Globus pallidus (tissue), 1 donor: Measurements from ENCODE around the gene MYCL.
"Not testable (repeated sequence)": the region's sequence is repeated elsewhere in the genome, so short reads cannot be mapped to it uniquely, and the experiment has no call there.

Source experiments
- DNase-seq: peaks from one replicate; pipeline ENCODE4 v3.0.0-alpha.2; 2015; ENCODE audit warnings: low spot score

MYCL gene

DNA sequence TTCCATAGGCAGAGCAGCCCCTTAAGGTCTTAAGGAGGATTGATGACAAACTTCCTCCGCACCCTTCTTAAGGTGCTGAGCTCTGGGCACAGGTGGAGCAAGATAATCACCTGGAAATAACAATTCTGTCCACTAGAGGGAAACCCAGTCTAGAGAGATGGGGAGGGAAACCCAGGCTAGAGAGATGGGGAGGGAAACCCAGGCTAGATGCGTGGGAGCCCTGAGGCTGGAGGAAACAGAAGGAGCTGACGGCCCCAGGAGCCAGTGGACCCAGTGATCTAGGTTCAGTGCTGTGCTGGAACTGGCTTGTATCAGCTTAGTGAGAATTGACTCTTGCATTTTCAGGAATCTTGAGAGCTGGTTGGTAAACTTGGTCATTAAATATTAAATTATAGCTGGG is 17.8 kb upstream of the MYCL start:
- DNase-seq: peak; percentile 42

DNA sequence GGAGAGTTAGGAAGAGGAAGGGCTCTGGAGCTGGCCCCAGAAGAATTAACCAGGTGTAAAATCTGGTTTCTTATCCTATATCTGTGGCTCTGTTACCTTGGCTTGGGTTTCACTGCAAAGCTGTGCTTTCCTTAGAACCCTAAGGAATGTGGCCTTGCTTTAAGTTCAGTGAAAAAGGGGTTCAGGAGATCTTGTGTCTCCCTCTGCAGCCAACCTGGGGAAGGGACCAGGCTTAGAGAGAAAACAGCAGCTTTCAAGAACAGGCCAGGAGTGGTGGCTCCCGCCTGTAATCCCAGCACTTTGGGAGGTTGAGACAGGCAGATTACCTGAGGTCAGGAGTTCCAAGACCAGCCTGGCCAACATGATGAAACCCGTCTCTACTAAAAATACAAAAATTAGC is 16.1 kb upstream of the MYCL start:
- no peak for DNase-seq

DNA sequence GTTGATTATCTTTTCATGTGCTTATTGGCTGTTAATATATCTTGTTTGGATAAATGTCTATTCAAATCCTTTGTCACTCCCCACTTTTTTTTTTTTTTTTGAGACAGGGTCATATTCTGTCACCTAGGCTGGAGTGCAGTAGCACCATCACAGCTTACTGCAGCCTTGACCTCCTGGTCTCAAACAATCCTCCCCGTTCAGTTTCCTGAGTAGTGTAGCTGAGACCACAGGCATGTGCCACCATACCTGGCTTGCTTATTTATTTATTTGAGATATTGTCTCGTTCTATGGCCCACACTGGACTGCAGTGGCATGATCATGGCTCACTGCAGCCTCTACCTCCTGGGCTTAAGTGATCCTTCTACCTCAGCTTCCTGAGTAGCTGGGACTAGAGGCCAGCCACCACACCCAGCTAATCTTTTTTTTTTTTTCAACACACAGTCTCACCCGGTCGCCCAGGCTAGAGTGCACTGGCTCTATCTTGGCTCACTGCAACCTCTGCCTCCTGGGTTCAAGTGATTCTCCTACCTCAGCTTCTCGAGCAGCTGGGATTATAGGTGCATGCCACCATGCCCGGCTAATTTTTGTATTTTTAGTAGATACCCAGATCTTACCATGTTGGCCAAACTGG is 13.9 kb upstream of the MYCL start:
- DNase-seq: no peak

DNA sequence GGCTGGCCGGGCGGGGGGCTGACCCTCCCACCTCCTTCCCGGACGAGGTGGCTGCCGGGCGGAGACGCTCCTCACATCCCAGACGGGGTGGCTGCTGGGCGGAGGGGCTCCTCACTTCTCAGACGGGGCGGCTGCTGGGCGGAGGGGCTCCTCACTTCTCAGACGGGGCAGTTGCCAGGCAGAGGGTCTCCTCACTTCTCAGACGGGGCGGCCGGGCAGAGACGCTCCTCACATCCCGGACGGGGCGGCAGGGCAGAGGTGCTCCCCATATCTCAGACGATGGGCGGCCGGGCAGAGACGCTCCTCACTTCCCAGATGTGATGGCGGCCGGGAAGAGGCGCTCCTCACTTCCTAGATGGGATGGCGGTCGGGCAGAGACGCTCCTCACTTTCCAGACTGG is 11.4 kb upstream of the MYCL start:
- DNase-seq: not testable (repeated sequence)

DNA sequence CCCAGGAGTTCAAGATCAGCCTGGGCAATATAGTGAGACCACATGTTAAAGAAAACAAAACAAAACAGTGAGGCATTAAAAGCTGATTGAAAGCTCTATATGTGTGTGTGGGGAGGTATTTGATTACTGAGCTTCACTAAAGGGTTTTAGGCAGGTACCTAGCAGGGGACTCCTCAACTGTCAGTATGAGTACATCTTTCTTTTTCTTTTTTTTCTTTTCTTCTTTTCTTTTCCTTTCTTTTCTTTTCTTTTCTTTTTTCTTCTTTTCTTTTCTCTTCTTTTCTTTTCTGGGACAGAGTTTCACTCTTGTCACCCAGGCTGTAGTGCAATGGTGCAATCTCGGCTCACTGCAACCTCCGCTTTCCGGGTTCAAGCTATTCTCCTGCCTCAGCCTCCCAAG is 8.5 kb upstream of the MYCL start:
- no peak for DNase-seq

DNA sequence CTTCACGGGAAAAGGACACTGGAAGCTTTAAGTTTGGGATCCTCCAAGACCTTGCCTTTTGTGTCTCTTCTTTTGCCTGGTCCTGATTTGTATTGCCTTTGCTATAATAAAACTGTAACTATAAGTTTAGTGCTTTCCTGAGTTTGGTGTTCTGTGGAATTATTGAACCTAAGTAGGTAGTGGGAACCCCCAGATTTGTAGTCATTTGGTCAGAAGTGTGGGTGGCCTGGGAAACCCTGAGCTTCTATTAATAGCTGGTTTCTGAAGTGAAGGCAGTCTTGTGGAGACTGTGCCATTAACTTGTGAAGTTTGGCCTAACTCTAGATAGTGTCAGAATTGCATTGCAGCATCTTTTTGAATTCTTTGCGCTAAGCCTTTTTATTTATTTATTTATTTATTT is 6.8 kb upstream of the MYCL start:
- DNase-seq: no peak

DNA sequence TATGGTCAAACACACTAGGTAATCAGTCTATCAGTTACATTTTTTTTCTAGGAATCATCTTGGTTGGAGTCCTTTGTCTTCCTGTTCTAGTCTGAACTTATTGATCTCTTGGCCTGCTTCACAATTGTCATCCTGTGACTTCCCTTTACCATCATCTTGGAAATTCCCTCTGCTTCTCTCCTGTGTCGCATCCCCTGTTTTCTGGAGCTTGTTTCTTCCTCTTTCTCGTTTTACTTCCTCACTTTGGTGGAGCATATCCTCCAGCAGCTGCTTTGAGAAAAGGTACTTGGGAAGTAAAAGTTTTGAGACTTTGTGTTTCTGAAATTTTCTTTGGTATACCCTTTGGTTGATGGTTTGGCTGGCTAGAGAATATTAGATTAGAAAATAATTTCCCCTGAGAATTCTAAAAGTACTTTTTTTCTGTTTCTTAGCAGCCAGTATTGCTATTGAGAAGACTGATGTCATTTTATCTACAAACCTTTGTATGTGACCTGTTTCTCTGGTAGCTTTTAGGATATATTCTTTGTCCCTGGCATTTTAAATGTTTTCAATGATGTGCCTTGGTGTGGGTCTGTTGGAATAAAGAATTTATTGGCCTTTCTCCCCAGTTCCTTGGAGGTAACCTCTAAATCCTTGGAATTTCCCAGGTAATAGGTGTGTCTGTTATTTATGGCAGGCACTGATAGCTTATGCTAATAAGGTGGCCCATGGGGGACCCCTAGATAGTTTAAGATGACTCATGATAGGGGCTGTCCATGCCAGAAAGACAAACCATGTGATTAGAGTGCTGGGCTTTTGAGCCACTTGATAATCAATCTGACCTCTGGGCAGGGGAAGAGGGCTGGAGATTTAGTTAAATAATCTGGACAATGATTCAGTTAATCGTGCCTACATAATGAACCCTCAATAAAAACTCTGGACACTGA is 6.1 kb upstream of the MYCL start:
- peak; percentile 28 for DNase-seq

DNA sequence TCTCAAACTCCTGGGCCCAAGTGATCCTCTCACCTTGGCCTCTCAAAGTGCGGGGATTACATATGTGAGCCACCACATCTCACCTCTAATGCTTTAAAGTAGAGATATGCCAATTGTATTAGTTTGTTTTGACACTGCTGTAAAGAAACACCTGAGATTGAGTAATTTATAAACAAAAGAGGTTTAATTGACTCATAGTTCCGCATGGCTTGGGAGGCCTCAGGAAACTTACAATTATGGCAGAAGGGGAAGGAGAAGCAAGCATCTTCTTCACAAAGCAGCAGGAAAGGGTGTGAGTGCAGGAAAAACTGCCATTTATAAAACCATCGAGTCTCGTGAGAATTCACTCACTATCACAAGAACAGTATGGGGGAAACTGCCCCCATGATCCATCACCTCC is 3.5 kb upstream of the MYCL start:
- no peak for DNase-seq

DNA sequence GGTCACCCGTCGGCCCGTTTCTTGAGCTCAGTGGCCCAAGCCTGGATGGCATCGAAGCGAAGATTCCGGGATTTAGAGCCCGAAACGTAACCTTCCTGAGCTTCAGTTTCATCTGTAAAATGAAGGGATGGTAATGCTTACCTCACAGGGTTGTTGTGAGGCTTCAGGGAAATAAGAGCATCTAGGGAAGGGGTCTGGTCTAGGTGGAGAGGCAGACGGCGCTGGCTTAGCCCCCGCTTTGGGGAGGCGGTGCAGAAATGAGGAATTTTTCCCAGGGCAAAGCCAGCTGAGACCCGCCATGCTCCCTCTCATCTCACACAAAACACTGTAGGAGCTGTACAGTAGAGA is 717 bp upstream of the MYCL start:
- no peak for DNase-seq

DNA sequence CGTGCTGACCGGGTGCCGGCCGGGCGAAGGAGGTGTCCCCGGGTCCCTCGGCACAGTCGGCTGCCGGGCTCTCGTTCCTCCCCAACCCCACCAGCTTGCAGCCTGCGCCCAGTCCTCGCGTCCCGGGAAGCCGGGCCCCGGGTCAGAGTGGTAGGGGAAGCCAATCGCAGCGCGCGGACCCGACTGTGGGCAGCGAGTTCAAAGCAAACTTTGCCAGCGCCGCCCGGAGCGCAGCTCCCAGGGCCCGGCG is 328 bp downstream of the MYCL start:
- DNase-seq: no peak

DNA sequence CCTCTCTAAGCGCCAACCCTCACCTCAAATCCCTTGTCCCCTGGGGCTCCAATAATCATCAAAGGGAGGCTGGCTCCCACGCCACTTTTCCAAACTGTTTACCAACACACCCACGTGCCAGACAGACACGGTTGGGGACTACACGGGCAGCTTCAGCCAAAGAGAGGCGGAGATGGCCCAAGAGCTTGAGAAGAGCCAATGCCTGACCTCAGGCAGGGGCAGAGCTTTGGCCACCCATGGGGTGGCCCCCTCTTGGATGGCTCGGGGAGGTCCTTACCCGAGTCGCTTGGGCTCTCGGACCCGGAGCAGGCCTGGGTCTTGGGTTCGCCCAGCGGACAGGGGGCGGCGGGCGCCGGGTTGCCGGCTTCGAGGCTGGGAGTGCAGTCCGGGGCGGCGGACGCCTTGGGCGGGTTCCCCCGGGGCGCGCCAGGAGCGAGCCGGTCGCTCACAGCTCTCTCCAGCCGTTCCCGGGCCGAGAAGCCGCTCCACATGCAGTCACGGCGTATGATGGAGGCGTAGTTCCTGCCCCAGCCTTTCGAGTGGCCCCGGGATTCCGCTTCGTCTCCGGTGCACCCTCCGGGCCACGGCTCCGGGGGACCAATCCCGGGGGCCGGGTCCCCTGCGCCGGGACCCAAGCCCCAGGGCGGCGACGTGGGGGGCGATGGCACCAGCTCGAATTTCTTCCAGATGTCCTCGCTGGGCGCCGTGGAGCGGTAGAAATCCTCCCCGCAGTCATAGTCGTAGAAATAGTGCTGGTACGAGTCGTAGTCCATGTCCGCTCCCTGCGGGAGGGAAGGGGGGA is 854 bp downstream of the MYCL start:
- DNase-seq: no peak

DNA sequence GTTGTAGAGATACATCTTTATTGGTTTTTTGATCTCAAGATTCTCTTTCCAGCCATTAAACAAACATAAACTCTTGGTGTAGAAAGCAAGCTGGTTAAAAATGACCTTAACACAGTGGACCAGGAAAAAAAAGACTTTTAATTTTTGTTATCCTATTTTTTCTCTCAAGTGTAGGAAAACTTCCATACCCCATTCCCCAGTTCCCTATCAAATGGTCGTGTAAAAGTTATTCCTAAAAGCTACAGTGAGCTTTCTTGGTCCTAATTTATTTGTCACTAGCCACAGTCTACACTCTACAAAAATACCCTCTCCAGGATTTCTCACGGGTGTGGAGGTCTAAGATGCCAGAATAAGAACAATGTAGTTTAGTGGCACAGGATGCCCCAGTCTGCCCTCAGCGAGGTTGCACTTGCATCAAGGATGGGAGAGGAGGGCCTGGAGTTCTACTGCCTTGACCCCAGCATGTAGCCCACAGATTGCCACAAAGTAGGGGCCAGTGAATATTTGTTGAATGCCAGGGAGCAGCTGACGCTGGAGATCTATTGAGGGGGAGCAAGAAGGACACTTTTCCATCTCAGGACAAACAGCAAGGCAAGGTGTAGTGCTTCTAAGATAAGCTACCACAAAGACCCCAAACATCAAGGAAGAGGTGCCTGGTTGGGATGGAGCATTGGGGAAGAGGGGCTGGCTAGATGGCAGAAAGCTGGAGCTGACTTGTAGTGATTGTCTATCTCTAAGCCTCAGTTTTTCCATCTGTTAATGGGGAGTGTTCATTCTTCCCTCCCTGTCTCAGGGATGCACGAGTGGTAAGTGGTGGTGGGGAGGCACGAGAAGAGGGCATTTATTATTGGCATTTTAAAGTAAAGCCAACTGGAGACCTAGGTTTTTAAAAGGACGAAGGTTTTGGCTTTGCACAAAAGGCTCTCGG is 1.8 kb downstream of the MYCL start:
- DNase-seq: no peak

DNA sequence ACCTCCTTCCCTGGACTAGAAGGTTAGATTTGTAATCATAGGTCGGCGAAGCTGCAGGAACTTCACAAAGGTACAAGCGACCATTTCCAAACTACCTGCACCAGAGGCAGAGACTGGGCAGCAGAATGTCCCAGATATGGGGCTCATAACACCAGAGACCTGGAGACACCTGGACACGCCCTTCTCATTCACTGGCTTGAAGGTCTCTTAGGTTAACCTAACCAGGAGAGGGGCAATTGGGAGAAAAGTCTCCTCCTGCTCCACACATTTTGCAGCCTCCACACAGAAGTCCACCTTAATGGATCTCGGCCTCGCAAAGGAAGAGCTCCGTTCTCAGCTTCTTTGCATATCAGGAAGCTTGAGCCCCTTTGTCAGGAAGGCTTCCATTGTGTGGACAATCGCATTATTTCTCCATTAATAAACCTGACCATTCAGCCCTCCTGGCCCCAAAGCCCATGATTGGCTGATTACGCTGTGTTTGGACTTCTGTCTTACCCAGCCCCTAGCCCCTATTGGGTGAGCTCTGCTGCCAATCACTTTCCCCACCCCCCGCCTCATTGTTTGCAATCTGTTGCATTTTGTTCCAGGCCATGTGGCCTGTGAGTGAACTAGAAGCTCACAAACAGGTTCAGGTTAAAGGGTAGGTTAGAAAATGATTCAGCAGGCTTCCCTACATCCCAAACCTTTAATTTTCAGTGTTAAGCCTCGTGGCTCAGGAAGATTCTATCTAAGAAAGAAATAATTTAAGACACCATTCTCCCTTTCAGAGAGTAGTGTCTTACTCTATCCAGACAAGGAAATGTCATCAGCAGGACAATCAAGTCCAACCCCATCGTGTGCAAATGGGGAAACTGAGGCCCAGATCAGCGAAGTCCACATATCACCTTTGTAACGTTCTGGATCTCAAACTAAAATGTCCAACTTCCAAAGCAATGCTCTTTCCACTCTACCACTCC is 2.8 kb downstream of the MYCL start:
- peak; percentile 80 for DNase-seq

DNA sequence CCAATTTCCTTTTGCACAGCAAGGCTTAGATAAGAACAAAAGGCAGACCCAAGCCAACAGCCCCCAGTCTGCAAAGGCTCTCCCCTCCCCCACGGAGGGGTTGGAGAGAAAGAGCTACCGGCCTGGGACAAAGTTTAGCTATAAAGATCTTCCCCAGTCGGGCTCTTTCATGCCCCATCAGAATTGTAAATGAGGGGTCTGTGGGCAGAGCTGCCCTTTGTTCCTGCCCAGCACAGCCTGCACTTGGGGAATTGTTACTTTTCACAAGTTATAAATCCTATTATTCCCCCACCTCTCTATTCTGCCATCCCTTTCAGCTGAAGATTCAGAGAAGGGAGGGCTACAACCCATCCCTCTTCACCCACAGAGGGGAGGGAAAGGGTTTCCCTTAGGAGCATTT is 3.5 kb downstream of the MYCL start:
- DNase-seq: no peak

DNA sequence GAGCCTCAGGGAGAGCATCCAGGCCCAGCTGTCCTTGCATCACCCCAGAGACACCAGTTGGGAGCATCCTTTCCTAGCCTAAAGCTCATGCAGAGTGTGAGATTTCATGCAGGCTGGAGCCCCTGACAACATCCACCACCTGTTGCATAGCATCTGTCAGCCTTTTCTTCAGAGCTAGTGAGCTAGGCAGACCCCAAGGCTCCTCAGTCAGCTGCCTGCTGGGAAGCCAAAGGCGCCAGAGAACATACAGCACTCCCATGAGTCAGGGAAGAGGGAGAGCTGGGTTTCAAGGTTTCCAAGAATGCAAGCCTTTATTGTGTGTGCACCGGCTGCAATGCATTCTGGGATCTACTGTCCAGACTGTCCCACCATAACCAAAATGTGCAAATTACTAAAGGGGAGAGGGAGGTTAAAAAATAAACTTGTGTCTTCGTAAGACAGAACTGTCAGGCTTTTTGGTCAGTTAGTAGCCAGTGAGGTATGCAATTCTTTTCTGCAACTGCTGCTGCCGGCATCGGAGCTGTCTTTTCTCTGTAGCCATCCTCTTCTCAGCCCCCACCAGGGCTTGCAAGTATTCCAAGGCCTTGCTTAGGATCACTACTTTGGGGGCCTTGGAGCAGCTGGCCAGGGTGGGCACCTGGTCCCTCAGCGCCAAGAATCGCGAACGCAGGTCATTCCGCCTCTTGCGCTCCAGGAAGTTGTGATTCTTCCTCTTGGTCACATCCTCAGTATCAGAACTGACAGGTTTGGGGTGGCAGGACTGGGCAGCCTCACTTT is 4.6 kb downstream of the MYCL start:
- no peak for DNase-seq

DNA sequence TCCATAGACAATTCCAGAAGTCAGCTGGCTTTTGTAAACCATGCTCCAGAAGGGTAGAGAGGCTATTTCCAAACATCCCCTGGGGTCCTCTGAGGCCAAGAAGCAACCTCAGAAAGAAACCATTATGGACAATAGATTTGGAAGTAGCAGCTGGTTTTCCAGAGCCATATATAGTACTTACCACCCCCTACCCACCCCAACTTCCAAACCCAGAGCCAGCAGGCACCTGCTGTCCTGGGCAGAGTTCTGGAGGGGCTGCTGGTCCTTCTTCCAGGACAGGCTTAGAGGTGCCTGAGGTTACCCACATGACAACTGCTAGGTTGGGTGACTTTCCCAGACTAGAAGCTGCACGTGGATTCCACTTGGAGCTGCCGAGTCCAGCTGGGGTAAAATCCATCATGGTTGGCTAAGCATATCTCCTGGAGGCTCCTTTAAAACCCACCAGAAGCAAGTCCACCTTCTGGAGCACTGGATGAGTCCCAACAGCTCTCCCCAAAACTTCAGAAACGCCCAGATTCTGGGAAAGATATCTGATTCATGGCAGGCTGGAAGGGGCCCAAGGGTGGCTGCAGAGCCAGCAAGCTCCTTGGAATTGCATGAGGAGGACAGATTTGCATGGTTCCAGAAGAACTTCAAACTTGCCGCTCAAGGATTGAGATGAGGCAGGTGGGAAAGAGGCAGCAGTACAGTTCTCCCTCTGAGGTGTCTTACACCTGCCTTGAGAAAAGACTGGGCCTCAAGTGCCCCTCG is 5.8 kb downstream of the MYCL start:
- DNase-seq: no peak

DNA sequence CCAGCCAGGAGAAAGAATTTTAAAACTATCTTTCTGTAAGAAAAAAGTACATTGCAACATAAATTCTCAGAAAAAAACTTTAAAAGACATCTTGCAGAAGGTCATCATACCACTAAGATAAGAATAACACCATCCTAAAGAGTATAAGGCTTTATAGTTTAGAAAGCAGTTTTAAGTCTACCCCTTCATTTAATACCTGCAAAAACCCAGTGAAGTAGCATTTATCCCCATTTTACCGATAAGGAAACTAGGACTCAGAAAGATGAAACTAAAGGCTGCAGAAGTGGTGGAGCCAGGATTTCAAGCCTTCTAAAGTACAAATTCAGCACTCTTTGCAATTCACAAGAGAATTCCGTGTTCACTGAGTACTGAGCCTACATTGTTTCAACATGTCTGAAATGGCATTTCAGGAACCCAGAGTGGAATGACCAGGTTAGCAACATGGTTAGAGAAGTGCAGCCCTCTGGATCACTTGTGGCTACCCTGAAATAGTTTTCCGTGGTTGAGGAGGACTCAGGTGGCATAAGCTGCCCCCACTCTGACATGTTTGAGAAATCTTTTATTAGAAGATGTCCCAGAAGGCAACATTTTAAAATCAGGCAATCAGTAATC is 6.7 kb downstream of the MYCL start:
- DNase-seq: no peak

DNA sequence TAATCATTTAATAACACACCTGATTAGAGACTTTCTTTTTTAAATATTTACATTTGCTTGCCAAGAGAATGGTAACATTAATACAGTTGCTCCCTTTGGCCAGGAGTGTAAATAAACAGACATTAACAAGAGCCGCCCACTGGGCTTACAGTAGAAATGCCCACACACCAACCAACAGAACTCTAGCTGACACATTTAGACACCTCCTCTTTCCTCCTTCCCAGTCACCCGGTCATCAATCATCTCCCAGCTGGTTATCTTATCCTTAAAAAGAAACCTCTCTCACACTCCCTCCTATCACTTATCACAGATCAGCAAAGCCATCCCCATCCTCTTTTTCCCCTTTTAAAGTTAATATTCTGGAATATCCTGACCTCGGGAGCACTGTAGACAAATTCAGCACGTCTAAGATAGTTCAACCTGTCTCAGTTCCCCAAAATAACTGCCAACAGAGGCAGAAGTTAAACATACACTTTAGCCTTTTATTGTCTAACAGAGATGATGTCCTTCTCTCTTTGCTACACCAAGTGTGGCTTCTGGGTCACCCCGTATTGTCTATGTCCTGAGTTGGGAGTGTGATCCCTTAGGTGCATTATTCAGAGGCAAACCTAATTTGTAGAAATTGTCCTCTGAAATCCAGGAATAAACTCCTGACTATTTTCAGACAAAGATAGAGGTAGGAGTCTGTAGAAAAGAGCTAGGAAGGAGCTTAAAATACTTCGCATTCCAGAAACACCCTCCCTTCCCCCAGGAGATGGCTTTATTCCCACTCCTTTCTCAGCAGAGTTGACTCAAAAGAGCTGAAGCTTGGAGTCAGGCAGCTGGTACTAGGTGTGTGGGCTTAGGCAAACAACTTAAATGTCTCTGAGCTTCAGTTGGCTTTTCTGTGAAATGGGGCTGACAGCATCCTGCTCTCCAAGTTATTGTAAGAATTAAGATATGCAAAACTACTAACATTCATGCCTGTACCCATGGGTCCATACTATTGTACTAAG is 8.8 kb downstream of the MYCL start:
- no peak for DNase-seq
